HG03159 (cell line): Measurements from ENCODE around the gene AGMAT.
"Not testable (repeated sequence)": the region's sequence is repeated elsewhere in the genome, so short reads cannot be mapped to it uniquely, and the experiment has no call there.

Source experiments
- ATAC-seq: cut with Tn5 transposase; IDR thresholded peaks from one replicate; pipeline ENCODE4 v1.9.1; 2021; ENCODE audit warnings: mild to moderate bottlenecking, moderate library complexity; ENCODE audit not compliant: unreplicated experiment

AGMAT gene

DNA sequence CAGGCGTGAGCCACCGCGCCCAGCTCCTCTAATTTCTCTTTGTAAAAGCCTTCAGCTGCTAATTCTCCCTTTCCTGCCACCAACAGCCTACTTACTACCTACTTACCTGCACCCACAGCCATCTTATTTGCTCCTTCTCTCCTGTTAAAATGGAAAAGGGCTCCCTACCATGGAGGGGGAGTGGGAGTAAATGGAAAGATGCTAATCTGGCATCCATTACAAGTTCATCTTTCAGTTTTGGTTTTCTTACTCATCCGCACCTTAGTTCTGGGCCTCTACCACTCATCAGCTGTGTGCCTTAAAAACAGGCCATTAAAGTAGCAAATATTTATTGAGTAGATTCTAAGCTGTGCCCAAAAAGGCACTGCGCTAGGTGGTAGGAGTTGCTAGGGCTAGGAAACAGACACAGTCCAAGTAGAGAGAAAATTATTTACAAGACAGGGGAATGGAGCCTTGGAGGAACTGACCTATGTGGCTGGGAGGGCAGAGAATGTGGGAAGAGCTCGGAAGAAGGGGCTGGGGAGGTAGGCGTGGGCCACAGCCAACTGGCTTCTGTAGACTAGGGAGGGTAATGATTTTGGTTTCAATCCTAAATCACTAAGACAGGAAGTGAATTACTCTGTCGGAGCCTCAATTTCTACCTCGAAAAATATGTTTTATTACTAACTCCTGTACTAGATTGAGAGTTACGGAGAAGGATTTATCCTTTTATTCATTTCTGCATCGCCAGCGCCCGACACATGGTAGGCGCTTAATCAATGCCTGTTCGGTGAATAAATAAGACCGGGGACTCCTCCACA lies 31.7 kb upstream of the AGMAT start:
- ATAC-seq: peak; percentile 22

- ATAC-seq: no peak
These were observed 25.3 kb upstream of the AGMAT start for GRCh38 chr1:15610167-15610566.

GRCh38 chr1:15609631-15610030 lies 24.8 kb upstream of the AGMAT start:
- no peak for ATAC-seq

GRCh38 chr1:15605398-15606383 lies 20.8 kb upstream of the AGMAT start:
- ATAC-seq: no peak

- not testable (repeated sequence) for ATAC-seq
These were observed 19.5 kb upstream of the AGMAT start for GRCh38 chr1:15604400-15604799.

DNA sequence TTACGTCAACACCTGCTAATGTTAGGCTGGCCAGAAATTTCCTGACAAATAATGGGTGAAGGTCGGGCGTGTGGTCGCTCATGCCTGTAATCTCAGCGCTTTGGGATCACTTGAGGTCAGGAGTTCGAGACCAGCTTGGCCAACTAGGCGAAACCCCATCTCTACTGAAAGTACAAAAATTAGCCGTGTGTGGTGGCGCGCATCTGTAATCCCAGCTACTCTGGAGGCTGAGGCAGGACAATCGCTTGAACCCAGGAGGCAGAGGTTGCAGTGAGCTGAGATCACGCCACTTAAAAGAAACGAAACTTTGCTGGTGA lies 19.1 kb upstream of the AGMAT start:
- not testable (repeated sequence) for ATAC-seq

DNA sequence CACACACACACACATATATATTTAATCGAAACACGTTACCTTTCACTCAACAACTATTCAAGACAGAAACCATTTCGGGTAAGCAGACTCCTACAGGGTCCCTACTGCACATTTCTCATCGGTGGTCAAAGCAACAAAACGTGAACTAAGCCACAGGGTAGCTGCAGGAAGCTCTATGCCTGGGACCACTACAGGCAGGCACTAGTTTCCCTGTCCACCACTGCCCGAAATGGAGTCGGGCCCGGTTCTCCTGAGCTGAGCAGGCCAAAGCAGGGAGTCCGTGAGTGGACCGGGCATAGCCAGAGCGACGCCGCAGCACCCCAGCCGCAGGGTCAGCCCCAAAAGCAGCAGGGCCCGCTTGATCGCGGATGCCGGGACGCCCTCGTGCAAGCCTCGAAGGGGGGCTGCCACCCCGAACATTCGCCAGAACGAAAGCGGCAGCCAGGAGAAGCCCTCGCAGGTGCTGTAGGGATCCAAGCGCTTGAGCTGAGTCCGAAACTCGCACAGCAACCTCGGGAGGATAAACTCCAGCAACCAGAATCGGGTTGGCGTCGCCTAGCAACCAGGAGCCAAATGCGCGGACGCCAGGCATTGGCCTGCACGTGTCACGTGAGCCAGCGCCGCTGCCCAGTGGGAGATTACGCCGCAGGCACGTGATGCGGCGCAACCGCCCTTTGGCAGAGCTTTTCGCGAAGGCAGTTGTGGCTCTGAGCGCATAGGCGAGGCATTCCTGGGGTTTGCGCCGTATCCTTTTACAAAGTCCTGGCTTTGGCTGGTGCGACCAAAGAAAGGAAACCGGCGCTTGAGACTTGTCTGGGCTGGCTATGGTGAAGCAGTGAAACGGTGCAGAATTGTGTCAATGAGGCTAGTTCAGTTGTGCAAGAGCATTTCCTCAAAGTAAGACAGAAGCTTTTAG lies 18.5 kb upstream of the AGMAT start:
- ATAC-seq: peak; percentile 93

DNA sequence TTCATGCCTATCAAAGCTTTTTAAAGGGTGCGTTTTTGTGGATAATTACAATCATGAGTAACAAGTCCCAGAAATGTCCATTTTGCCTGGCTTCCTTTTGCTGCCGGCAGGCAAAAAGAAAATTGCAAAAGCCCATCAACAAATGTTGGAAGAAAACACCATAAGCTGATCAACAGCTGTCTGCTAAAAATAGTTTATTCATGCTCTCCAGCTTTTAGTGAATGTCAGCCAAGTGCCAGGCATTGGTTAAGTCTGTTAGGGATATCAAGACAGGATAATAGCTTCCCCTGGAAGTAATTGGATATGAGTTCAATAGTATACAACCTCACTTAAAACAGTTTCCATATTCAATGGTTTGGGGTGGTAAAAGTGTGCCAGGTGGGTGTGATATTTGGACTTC lies 13.6 kb upstream of the AGMAT start:
- no peak for ATAC-seq

- no peak for ATAC-seq
These were observed 11.2 kb upstream of the AGMAT start for GRCh38 chr1:15595809-15596617.

- ATAC-seq: no peak
These were observed 7.4 kb upstream of the AGMAT start for GRCh38 chr1:15592285-15592684.

DNA sequence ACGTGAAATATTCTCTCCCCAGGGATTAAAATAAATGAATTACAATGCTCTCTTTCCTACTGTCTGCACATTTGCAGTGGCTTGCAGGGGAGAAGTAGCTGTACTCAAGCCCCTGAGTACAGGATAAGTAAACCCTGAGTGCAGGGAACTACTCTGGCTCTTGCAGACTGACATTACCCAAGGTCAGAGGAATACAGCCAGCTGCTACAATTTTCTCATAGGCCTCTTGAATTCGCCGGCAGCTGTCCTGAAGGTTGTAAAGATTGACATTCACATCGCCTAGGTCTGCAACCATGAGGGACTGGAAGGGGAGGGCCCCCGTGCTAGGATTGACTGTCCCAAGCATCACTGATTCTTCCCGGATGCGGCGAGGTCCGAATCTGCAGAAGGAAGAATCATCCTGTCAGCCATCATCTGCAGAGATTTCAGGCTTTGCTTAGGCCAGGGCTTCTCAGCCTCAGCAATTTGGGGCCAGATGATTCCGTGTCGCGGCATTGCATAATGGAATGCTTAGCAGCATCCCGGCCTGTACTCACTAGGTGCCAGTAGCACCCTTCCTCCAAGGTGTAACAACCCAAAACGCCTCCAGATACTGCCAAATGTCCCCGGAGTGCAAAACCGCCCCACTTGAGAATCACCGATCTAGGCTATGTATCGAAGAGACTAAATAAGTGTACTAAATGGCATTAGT lies 1.7 kb downstream of the AGMAT start:
- no peak for ATAC-seq

DNA sequence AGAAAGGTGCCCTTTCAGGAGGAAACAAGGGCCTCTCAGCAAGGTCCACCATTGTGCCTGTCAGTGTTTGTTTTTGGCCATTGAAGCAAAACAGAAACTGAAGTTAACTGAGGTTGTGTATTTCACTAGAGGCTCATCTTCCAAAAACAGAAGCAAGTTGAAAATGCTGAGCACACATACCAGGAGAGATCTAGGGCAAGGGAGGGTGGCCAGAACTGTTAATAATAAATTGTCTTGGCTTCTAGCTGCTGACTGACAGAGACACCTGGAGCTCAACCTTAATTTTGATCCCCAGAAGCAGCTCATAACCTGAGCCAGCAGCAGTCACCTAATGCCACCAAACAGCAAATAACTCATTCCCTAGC lies 5.2 kb downstream of the AGMAT start:
- ATAC-seq: no peak

GRCh38 chr1:15578921-15579682 lies 5.7 kb downstream of the AGMAT start:
- ATAC-seq: no peak

DNA sequence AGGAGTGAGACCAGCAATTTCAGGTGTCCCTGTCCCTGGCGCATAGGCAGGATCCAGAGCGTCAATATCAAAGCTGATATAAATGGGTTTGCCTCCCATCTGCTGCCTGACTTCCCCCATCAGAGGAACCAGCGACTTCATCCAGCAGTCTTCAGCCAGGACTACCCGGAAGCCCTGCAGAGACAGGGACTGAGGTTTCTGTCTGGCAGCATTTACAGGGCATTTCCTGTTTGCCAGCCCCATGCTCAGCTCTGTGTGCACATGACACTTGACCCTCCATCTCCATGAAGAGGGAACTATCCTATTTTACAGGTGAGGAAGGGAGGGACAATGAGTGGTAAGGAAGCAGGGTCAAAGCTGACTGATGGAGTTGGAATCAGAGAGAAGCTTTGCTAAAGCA lies 7.2 kb downstream of the AGMAT start:
- ATAC-seq: no peak

GRCh38 chr1:15575549-15576150 lies 9.2 kb downstream of the AGMAT start:
- no peak for ATAC-seq

- no peak for ATAC-seq
These were observed 10.1 kb downstream of the AGMAT start for GRCh38 chr1:15574741-15575140.

GRCh38 chr1:15573477-15573876 lies 11.4 kb downstream of the AGMAT start:
- ATAC-seq: no peak

DNA sequence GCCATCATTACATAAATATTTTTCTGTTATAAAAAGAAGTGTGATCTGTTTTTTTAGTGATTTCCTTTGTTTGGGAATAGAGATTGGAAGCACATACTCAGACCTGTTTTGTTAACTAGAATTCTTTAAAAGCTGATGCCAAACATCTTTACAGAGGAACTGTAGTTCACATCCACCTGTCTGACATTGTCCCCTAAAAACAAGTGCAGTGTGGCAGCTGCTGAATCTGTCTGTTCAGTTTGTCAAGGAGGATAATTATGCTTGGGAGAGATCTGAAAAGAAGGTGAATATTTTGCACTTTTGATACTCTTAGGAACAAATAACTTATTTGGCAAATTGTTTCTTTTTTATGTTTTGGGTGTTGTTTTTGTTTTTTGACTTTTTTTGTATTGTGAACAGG lies 13.6 kb downstream of the AGMAT start:
- ATAC-seq: no peak
